Measurements from ENCODE around the gene CLEC18A. TPM values are rescaled to one million over a fixed set of nuclear protein-coding genes. Genes with fewer than 3 reads are reported as not detected.

The CLEC18A gene
- polyA plus RNA-seq, 1 experiment: not detected

- Histone ChIP-seq H3K9me3 (ENCODE audit: control insufficient read depth, insufficient read depth, low read length) (no peaks in the 10 kb centered on the region; the same call in 1 of the 2 replicates), H3K27me3 (ENCODE audit: control insufficient read depth, insufficient read depth, low read length) (no peaks in the 10 kb centered on the region), H3K27ac (ENCODE audit: low read depth, low read length) (no peak overlapping the region), H3K4me3 (ENCODE audit: low read depth, low read length) (no peak overlapping the region)
- TF ChIP-seq CTCF (IDR thresholded peaks at IDR 0.05; ENCODE audit: low read depth, low read length): no peak
- POLR2A ChIA-PET: no interaction called here
- CTCF ChIA-PET: interaction anchor here (0.6 to 1.2 kb wide), 2 partner anchors 140 to 167 kb away, joined by 4 to 5 read pairs; no protein-coding TSS in a partner anchor
- DNase-seq (ENCODE audit: low read depth, low spot score): no peak
These were observed 14.9 kb upstream of the CLEC18A start for GRCh38 chr16:69936252-69936651.

GRCh38 chr16:69936751-69937211 is 14.4 kb upstream of the CLEC18A start:
- Histone ChIP-seq H3K27ac (ENCODE audit: low read depth, low read length) (no peak overlapping the region), H3K4me3 (ENCODE audit: low read depth, low read length) (no peak overlapping the region), H3K9me3 (ENCODE audit: control insufficient read depth, insufficient read depth, low read length) (no peaks in the 10 kb centered on the region; the same call in 1 of the 2 replicates), H3K27me3 (ENCODE audit: control insufficient read depth, insufficient read depth, low read length) (no peaks in the 10 kb centered on the region)
- no peak for TF ChIP-seq CTCF (IDR thresholded peaks at IDR 0.05; ENCODE audit: low read depth, low read length)
- no peak for DNase-seq (ENCODE audit: low read depth, low spot score)
- CTCF ChIA-PET: interaction anchor here (0.6 to 2.4 kb wide), 3 partner anchors 73 to 167 kb away, joined by 5 to 14 read pairs (median 5); no protein-coding TSS in a partner anchor
- POLR2A ChIA-PET: no interaction called here

GRCh38 chr16:69937465-69937951 is 13.6 kb upstream of the CLEC18A start:
- POLR2A ChIA-PET: no interaction called here
- no peak overlapping the region for H3K4me3 ChIP-seq (ENCODE audit: low read depth, low read length)
- no peak for DNase-seq (ENCODE audit: low read depth, low spot score)
- H3K27me3 ChIP-seq (ENCODE audit: control insufficient read depth, insufficient read depth, low read length): no peaks in the 10 kb centered on the region
- no peak overlapping the region for H3K27ac ChIP-seq (ENCODE audit: low read depth, low read length)
- H3K9me3 ChIP-seq (ENCODE audit: control insufficient read depth, insufficient read depth, low read length): no peaks in the 10 kb centered on the region; the same call in 1 of the 2 replicates
- CTCF ChIA-PET: interaction anchor here (0.6 to 2.4 kb wide), 2 partner anchors 73 to 141 kb away, joined by 5 to 14 read pairs; no protein-coding TSS in a partner anchor
- TF ChIP-seq CTCF (IDR thresholded peaks at IDR 0.05; ENCODE audit: low read depth, low read length): no peak; the same call in 1 of the 2 replicates

GRCh38 chr16:69938981-69939820 is 11.9 kb upstream of the CLEC18A start:
- no peaks in the 10 kb centered on the region; the same call in 1 of the 2 replicates for H3K9me3 ChIP-seq (ENCODE audit: control insufficient read depth, insufficient read depth, low read length)
- TF ChIP-seq CTCF (IDR thresholded peaks at IDR 0.05; ENCODE audit: low read depth, low read length): no peak
- H3K27ac ChIP-seq (ENCODE audit: low read depth, low read length): no peak overlapping the region
- no peak for DNase-seq (ENCODE audit: low read depth, low spot score)
- H3K27me3 ChIP-seq (ENCODE audit: control insufficient read depth, insufficient read depth, low read length): no peaks in the 10 kb centered on the region
- CTCF ChIA-PET: interaction anchor here (0.7 to 2.4 kb wide), 3 partner anchors 9 to 145 kb away, joined by 4 to 14 read pairs (median 12); no protein-coding TSS in a partner anchor
- H3K4me3 ChIP-seq (ENCODE audit: low read depth, low read length): no peak overlapping the region
- POLR2A ChIA-PET: no interaction called here

Data from AG04450 (cell line).